ENCODE measurements around the gene CLBA1. TPM values are rescaled to one million over a fixed set of nuclear protein-coding genes. Genes with fewer than 3 reads are reported as not detected.
"Not testable (repeated sequence)": the region's sequence is repeated elsewhere in the genome, so short reads cannot be mapped to it uniquely, and the experiment has no call there.

The CLBA1 gene
- total RNA-seq, 4 donors from 2014 or later = 2.2 to 11.7 (median 6.5) TPM

DNA sequence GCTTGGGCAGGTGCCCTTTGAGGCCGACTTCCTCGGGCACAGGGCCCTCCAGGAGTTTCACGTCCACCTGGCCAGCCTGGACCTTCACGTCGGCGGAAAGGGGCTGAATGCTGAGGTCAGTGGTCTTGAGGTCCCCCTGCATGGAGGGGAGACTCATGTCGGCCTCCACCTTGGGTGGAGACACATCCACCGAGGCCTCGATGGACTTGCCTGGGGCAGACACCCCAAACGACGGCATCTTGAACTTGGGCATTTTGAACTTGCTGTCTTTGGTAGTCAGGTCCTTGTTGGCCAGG, 36.9 kb upstream of the CLBA1 start:
- DNase-seq (ENCODE audit: low spot score in 2 of 2) = no peak
- TF ChIP-seq POLR2A (IDR thresholded peaks at IDR 0.05) = no peak
- TF ChIP-seq, protein P1, sequence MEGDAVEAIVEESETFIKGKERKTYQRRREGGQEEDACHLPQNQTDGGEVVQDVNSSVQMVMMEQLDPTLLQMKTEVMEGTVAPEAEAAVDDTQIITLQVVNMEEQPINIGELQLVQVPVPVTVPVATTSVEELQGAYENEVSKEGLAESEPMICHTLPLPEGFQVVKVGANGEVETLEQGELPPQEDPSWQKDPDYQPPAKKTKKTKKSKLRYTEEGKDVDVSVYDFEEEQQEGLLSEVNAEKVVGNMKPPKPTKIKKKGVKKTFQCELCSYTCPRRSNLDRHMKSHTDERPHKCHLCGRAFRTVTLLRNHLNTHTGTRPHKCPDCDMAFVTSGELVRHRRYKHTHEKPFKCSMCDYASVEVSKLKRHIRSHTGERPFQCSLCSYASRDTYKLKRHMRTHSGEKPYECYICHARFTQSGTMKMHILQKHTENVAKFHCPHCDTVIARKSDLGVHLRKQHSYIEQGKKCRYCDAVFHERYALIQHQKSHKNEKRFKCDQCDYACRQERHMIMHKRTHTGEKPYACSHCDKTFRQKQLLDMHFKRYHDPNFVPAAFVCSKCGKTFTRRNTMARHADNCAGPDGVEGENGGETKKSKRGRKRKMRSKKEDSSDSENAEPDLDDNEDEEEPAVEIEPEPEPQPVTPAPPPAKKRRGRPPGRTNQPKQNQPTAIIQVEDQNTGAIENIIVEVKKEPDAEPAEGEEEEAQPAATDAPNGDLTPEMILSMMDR (IDR thresholded peaks at IDR 0.05) = no peak
- no peak overlapping the region for H3K4me3 ChIP-seq (ENCODE audit: low read depth, poor library complexity, severe bottlenecking)
- 91 to 92% methylated on average over 11 of the region's 11 CpGs for WGBS, 2 donors
- intact Hi-C loops (cut with DNase I; ENCODE audit: low total_unique reads) = no loop called here

DNA sequence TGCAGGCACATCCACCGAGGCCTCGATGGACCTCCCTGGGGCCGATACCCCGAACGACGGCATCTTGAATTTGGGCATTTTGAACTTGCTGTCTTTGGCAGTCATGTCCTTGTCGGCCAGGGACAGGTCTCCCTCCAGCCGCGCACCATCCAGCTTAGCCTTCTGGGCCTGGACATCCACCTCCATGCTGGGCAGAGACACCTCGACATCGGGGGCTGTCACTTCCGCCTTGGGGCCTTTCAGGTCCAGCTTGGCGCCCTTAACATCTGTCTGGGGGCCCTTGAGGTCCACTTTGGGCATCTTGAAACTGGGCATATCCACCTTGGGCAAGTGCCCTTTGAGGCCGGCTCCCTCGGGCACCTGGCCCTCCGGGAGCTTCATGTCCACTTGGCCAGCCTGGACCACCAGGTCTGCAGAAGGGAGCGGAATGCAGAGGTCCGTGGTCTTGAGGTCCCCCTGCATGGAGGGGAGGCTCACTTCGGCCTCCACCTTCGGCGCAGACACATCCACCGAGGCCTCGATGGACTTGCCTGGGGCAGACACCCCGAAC, 36.1 kb upstream of the CLBA1 start:
- H3K4me3 ChIP-seq (ENCODE audit: low read depth, poor library complexity, severe bottlenecking); DNase-seq (ENCODE audit: low spot score in 2 of 2); intact Hi-C loops (cut with DNase I; ENCODE audit: low total_unique reads): not testable (repeated sequence)
- 90 to 94% methylated on average over 17 to 24 of the region's 24 CpGs for WGBS, 2 donors

DNA sequence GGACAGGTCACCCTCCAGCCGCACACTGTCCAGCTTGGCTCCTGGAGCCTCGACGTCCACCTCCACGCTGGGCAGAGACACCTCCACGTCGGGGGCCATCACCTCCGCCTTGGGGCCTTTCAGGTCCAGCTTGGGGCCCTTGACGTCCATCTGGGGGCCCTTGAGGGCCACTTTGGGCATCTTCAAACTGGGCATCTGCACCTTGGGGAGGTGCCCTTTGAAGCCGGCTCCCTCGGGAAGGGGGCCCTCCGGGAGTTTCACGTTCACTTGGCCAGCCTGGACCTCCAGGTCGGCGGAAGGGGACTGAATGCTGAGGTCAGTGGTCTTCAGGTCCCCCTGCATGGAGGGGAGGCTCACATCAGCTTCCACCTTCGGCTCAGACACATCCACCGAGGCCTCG, 35.6 kb upstream of the CLBA1 start:
- no peak overlapping the region for H3K4me3 ChIP-seq (ENCODE audit: low read depth, poor library complexity, severe bottlenecking)
- intact Hi-C loops (cut with DNase I; ENCODE audit: low total_unique reads) = no loop called here
- TF ChIP-seq, protein P1 (IDR thresholded peaks at IDR 0.05) = no peak
- no peak for TF ChIP-seq POLR2A (IDR thresholded peaks at IDR 0.05)
- 91 to 93% methylated on average over 13 to 17 of the region's 17 CpGs for WGBS, 2 donors
- DNase-seq (ENCODE audit: low spot score in 2 of 2) = no peak

DNA sequence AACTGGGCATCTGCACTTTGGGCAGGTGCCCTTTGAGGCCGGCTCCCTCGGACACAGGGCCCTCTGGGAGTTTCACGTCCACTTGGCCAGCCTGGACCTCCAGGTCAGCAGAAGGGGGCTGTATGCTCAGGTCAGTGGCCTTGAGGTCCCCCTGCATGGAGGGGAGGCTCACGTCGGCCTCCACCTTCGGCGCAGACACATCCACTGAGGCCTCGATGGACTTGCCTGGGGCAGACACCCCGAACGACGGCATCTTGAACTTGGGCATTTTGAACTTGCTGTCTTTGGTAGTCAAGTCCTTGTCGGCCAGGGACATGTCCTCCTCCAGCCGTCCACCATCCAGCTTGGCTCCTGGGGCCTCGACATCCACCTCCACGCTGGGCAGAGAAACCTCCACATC, 34.9 kb upstream of the CLBA1 start:
- DNase-seq (ENCODE audit: low spot score in 2 of 2); intact Hi-C loops (cut with DNase I; ENCODE audit: low total_unique reads); H3K4me3 ChIP-seq (ENCODE audit: low read depth, poor library complexity, severe bottlenecking): not testable (repeated sequence)
- 93 to 95% methylated on average over 15 of the region's 15 CpGs for WGBS, 2 donors

DNA sequence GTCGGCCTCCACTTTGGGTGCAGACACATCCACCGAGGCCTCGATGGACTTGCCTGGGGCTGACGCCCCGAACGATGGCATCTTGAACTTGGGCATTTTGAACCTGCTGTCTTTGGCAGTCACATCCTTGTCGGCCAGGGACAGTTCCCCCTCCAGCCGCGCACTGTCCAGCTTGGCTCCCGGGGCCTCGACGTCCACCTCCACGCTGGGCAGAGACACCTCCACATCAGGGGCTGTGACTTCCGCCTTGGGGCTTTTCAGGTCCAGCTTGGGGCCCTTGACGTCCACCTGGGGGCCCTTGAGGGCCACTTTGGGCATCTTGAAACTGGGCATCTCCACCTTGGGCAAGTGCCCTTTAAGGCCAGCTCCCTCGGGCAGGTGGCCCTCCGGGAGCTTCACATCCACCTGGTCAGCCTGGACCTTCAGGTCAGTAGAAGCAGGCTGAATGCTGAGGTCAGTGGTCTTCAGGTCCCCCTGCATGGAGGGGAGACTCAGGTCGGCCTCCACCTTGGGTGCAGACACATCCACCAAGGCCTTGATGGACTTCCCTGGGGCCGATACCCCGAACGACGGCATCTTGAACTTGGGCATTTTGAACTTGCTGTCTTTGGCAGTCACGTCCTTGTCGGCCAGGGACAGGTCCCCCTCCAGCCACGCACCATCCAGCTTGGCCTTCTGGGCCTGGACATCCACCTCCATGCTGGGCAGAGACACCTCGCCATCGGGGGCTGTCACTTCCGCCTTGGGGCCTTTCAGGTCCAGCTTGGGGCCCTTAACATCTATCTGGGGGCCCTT, 33.5 kb upstream of the CLBA1 start:
- H3K4me3 ChIP-seq (ENCODE audit: low read depth, poor library complexity, severe bottlenecking); intact Hi-C loops (cut with DNase I; ENCODE audit: low total_unique reads); DNase-seq (ENCODE audit: low spot score in 2 of 2): not testable (repeated sequence)
- WGBS, 2 donors = 83 to 95% methylated on average over 20 to 27 of the region's 28 CpGs

DNA sequence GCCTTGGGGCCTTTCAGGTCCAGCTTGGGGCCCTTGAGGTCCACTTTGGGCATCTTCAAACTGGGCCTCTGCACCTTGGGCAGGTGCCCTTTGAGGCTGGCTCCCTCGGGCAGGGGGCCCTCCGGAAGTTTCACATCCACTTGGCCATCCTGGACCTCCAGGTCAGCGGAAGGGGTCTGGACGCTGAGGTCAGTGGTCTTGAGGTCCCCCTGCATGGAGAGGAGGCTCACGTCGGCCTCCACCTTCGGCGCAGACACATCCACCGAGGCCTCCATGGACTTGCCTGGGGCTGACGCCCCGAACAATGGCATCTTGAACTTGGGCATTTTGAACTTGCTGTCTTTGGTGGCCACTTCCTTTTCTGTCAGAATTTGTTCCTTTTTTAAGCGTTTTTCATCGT, 32.5 kb upstream of the CLBA1 start:
- TF ChIP-seq, protein P1 (IDR thresholded peaks at IDR 0.05) = no peak
- no peak for TF ChIP-seq POLR2A (IDR thresholded peaks at IDR 0.05)
- no peak for DNase-seq (ENCODE audit: low spot score in 2 of 2)
- 88% methylated on average over 13 of the region's 13 CpGs for WGBS, 2 donors
- intact Hi-C loops (cut with DNase I; ENCODE audit: low total_unique reads) = no loop called here
- H3K4me3 ChIP-seq (ENCODE audit: low read depth, poor library complexity, severe bottlenecking) = no peak overlapping the region

DNA sequence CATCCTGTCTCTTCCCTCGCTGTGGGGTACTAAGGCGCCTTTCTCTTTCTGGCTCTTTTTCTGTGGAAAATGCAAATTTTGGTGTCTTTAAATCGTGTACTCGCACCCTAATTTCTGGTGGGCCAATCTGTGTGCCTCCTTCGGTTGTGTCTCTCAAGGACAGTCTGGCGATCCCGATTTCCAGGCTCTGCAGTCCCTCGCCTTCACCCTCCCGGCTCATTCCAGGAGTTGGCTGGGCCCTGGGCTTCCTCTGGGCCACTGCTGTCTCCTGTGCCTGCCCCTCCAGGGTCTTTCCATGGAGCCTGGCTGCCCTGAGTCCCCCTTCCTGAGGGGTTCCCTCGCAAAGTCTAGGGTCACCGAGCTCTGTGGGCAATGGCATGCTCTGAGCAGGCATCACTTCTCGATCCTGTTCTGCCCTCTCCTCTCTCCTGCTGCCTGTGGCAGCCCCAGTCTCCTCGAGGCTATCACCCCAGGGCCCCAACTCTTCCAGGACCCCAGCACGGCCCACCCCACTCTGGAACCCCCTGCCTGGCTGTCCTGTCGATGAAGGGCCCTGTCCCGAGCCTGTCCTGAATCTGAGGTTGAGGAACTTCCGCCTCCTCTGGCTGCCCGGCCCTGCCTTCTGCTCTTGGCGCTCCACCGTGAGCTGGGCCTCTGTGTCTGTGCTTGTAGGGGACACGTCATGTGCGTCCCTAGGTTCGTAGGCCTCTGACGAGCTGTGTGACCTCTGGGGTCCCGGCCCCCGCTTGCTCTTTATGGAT, 31.5 kb upstream of the CLBA1 start:
- DNase-seq (ENCODE audit: low spot score in 2 of 2) = no peak
- 90 to 91% methylated on average over 26 of the region's 26 CpGs for WGBS, 2 donors
- H3K4me3 ChIP-seq (ENCODE audit: low read depth, poor library complexity, severe bottlenecking) = no peak overlapping the region
- no peak for TF ChIP-seq POLR2A (IDR thresholded peaks at IDR 0.05)
- TF ChIP-seq, protein P1 (IDR thresholded peaks at IDR 0.05) = no peak
- intact Hi-C loops (cut with DNase I; ENCODE audit: low total_unique reads) = no loop called here

Data from lower leg skin (tissue), 4 donors.